ENCODE data around the gene PALM. TPM values are rescaled to one million over a fixed set of nuclear protein-coding genes. Genes with fewer than 3 reads are reported as not detected.

The PALM gene
- total and polyA plus RNA-seq, 4 donors = 0.92 to 5.1 (median 4.3) TPM

- TF ChIP-seq REST (IDR thresholded peaks at IDR 0.05) (peak; percentile 81), EGR1 (IDR thresholded peaks at IDR 0.05; ENCODE audit: low read depth in 2 of 2) (peak in 1 of 2 donors; percentile 38), HNF4G (IDR thresholded peaks at IDR 0.05) (peak; percentile 86), RXRA (IDR thresholded peaks at IDR 0.05) (peak; percentile 80 to 87), MAX (IDR thresholded peaks at IDR 0.05) (no peak)
Measured at GRCh38 chr19:660793-661426, 47.8 kb upstream of the PALM start (continued).

- 3% methylated on average over 31 of the region's 31 CpGs for WGBS
- Histone ChIP-seq H3K9ac (ENCODE audit: low read depth in 1 of 2, low read length in 2 of 2) (peak overlapping the region; percentile 68 to 98), H3K27ac (ENCODE audit: low read depth in 1 of 2, low read length in 2 of 2) (peak overlapping the region; percentile 89 to 96), H3K9me3 (ENCODE audit: control insufficient read depth in 4 of 4, low read length in 3 of 4) (no peaks in the 10 kb centered on the region), H3K4me3 (ENCODE audit: low read depth in 1 of 3, low read length in 3 of 3) (peak overlapping the region; percentile 80 to 95 (median 92)), H3K4me1 (ENCODE audit: control insufficient read depth in 4 of 4, insufficient read depth in 4 of 4, low read length in 3 of 4) (peaks cover 28 to 69% (median 53%) of the 10 kb centered on the region in 4 donors), H3K36me3 (ENCODE audit: control insufficient read depth in 4 of 4, insufficient read depth in 3 of 4, low read depth in 1 of 4, low read length in 3 of 4) (no peaks in the 10 kb centered on the region), H3K27me3 (ENCODE audit: control insufficient read depth in 4 of 4, insufficient read depth in 4 of 4, low read length in 3 of 4) (no peaks in the 10 kb centered on the region)
- no peak for DNase-seq (ENCODE audit: low spot score)
- TF ChIP-seq TAF1 (conservative IDR thresholded peaks at IDR 0.05) (no peak), REST (IDR thresholded peaks at IDR 0.05) (no peak), NR2F2 (IDR thresholded peaks at IDR 0.05) (no peak), YY1 (IDR thresholded peaks at IDR 0.05) (no peak)
Measured at GRCh38 chr19:661427-662196, 47.1 kb upstream of the PALM start.

- Histone ChIP-seq H3K27ac (ENCODE audit: low read depth in 1 of 2, low read length in 2 of 2) (peak overlapping the region; percentile 89 to 96), H3K27me3 (ENCODE audit: control insufficient read depth in 4 of 4, insufficient read depth in 4 of 4, low read length in 3 of 4) (no peaks in the 10 kb centered on the region), H3K36me3 (ENCODE audit: control insufficient read depth in 4 of 4, insufficient read depth in 3 of 4, low read depth in 1 of 4, low read length in 3 of 4) (no peaks in the 10 kb centered on the region), H3K4me3 (ENCODE audit: low read depth in 1 of 3, low read length in 3 of 3) (peak overlapping the region; percentile 80 to 95 (median 92)), H3K9me3 (ENCODE audit: control insufficient read depth in 4 of 4, low read length in 3 of 4) (no peaks in the 10 kb centered on the region), H3K4me1 (ENCODE audit: control insufficient read depth in 4 of 4, insufficient read depth in 4 of 4, low read length in 3 of 4) (peaks cover 25 to 63% (median 47%) of the 10 kb centered on the region in 4 donors), H3K9ac (ENCODE audit: low read depth in 1 of 2, low read length in 2 of 2) (peak overlapping the region; percentile 68 to 98)
- under 1% methylated on average over 81 of the region's 81 CpGs for WGBS
- peak; percentile 64 for DNase-seq (ENCODE audit: low spot score)
- no peak for TF ChIP-seq GABPA (IDR thresholded peaks at IDR 0.05 in 1 of 2, conservative IDR thresholded peaks at IDR 0.05 in 1 of 2)
- no peak for TF ChIP-seq ZBTB33 (IDR thresholded peaks at IDR 0.05)
- no peak for TF ChIP-seq SP1 (IDR thresholded peaks at IDR 0.05)
- no peak for TF ChIP-seq NR2F2 (IDR thresholded peaks at IDR 0.05)
- no peak for TF ChIP-seq TAF1 (conservative IDR thresholded peaks at IDR 0.05)
- TF ChIP-seq MAX (IDR thresholded peaks at IDR 0.05) = no peak
- TF ChIP-seq JUND (IDR thresholded peaks at IDR 0.05) = no peak
- no peak for TF ChIP-seq CTCF (IDR thresholded peaks at IDR 0.05; ENCODE audit: low read depth, low read length, missing input control)
- TF ChIP-seq EGR1 (IDR thresholded peaks at IDR 0.05; ENCODE audit: low read depth in 2 of 2) = no peak
- TF ChIP-seq HNF4A (conservative IDR thresholded peaks at IDR 0.05) = no peak
- no peak for TF ChIP-seq HNF4G (IDR thresholded peaks at IDR 0.05)
Measured at GRCh38 chr19:662207-662961, 46.4 kb upstream of the PALM start.
